Vagina (tissue), 2 donors: Measurements from ENCODE around the gene OXCT1. TPM values are rescaled to one million over a fixed set of nuclear protein-coding genes. Genes with fewer than 3 reads are reported as not detected.

Experiments
- DNase-seq, 2 donors: peaks; one replicate each; pipeline ENCODE4 v3.0.0-alpha.2; 2017; ENCODE audit errors: extremely low spot score in 2 of 2
- H3K27ac ChIP-seq: fragments of 200-600 bp; sonication (generic); one replicate; pipeline ENCODE4 v1.5.1; 2019
- H3K27me3 ChIP-seq: fragments of 200-600 bp; sonication (generic); one replicate; pipeline ENCODE4 v1.5.1; 2019
- H3K36me3 ChIP-seq, 2 donors: fragments of 200-600 bp; sonication (generic); one replicate each; pipeline ENCODE4 v1.5.1; 2017 to 2019
- H3K4me1 ChIP-seq: fragments of 200-600 bp; sonication (generic); one replicate; pipeline ENCODE4 v1.5.1; 2019
- H3K4me3 ChIP-seq, 2 donors: fragments of 200-600 bp; sonication (generic); 1 replicate in 1 of 2; 2 replicates in 1 of 2; pipeline ENCODE4 v1.5.1; 2016 to 2019
- H3K9me3 ChIP-seq: fragments of 200-600 bp; sonication (generic); one replicate; pipeline ENCODE4 v1.5.1; 2019
- CTCF ChIP-seq, 3 experiments: fragments of 450-650 bp in 2 of 3; fragments of 200-600 bp in 1 of 3; sonication (generic) in 1 of 3; IDR thresholded peaks; one replicate each; pipeline ENCODE4 v1.5.1; 2017 to 2019; ENCODE audit warnings: antibody characterized with exemption in 3 of 3, mild to moderate bottlenecking in 2 of 3, moderate library complexity in 2 of 3
- POLR2A ChIP-seq, 2 donors: fragments of 450-650 bp; IDR thresholded peaks; one replicate each; pipeline ENCODE4 v1.6.1; 2017; ENCODE audit warnings: antibody characterized with exemption in 2 of 2, mild to moderate bottlenecking in 2 of 2, moderate library complexity in 2 of 2
- POLR2AphosphoS5 ChIP-seq, 2 donors: sonication (generic); formaldehyde crosslinking; IDR thresholded peaks; one replicate each; pipeline ENCODE4 v1.9.0; 2017; ENCODE audit warnings: antibody characterized with exemption in 2 of 2, mild to moderate bottlenecking in 2 of 2, low read depth in 1 of 2; ENCODE audit not compliant: insufficient read depth in 1 of 2
- intact Hi-C: fragments of 100-400 bp; cut with DNase I; formaldehyde crosslinking; loops from one replicate; pipeline ENCODE4 v1.15.1; 2023
- total RNA-seq: library from RNA; depleted of rRNA; stranded (reverse); fragments of >200 nt; gene quantifications from one replicate; pipeline ENCODE4 v1.2.3, GENCODE V29; 2016

Gene OXCT1
- total RNA-seq, 1 donor from 2014 or later = 15.5 TPM

DNA sequence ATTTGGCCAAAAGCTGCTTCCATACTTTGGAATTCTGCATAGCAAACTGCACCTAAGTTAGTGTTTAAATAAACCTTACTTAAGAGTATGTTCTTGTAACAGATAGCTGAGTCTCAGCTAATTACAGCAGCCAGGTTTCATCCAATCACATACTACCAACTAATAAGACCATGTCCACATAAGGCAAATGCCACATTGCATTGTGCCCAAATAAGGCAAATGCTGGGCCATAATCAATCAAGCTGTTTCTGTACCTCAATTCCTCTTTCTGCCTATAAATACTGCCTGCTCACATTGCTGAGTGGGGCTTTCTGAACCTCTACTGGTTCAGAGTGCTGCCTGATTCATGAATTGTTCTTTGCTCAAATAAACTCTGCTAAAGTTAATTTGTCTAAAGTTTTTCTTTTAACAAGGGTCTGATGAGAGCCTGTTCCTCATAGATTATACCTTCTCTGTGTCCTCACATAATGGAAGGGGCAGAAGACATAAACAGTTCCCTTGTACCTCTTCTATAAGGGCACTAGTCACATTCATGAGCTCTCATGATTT, 4.4 kb upstream of the OXCT1 start:
- Histone ChIP-seq H3K4me1 (peaks cover 18% of the 10 kb centered on the region), H3K36me3 (no peaks in the 10 kb centered on the region), H3K9me3 (no peaks in the 10 kb centered on the region), H3K4me3 (no peak overlapping the region), H3K27ac (no peak overlapping the region), H3K27me3 (no peaks in the 10 kb centered on the region)
- DNase-seq = no peak
- no peak for TF ChIP-seq CTCF (IDR thresholded peaks at IDR 0.05)
- TF ChIP-seq POLR2A (IDR thresholded peaks at IDR 0.05) = no peak
- no peak for TF ChIP-seq POLR2AphosphoS5 (IDR thresholded peaks at IDR 0.05; ENCODE audit: insufficient read depth in 1 of 2, low read depth in 1 of 2)
- intact Hi-C loops = no loop called here

DNA sequence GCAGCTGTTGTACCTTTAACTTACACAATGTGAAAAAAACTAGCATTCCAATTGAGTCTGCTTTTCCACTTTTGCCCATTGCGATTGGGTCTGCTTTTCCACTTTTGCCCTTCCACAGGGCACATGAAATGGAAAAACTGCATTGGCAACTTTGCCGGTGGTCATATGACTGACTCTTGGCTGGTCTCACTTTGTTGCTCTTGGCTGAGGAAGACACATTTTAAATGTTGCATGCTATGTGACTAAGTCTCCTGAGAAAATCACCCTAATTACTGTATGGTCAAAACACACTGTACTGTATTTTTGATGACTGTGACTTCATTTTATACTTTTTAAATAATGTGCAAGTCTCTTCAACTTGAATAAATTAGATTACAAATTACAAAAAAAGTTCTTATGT, 1.6 kb upstream of the OXCT1 start:
- no peaks in the 10 kb centered on the region for H3K36me3 ChIP-seq
- no peaks in the 10 kb centered on the region for H3K9me3 ChIP-seq
- H3K27me3 ChIP-seq = no peaks in the 10 kb centered on the region
- no peak overlapping the region for H3K27ac ChIP-seq
- intact Hi-C loops = no loop called here
- no peak overlapping the region for H3K4me3 ChIP-seq
- no peak for DNase-seq
- peaks cover 36% of the 10 kb centered on the region for H3K4me1 ChIP-seq
- TF ChIP-seq POLR2AphosphoS5 (IDR thresholded peaks at IDR 0.05; ENCODE audit: insufficient read depth in 1 of 2, low read depth in 1 of 2) (peak in 1 of 2 donors; percentile 76), CTCF (IDR thresholded peaks at IDR 0.05) (no peak), POLR2A (IDR thresholded peaks at IDR 0.05) (no peak)

GRCh38 chr5:41870627-41871048, 413 bp upstream of the OXCT1 start:
- peak overlapping the region; percentile 68 to 76 for H3K4me3 ChIP-seq
- no peaks in the 10 kb centered on the region for H3K36me3 ChIP-seq
- intact Hi-C loops = no loop called here
- H3K4me1 ChIP-seq = peaks cover 36% of the 10 kb centered on the region
- DNase-seq = no peak
- no peaks in the 10 kb centered on the region for H3K27me3 ChIP-seq
- no peak for TF ChIP-seq POLR2A (IDR thresholded peaks at IDR 0.05)
- peak overlapping the region; percentile 83 for H3K27ac ChIP-seq
- no peaks in the 10 kb centered on the region for H3K9me3 ChIP-seq

GRCh38 chr5:41869151-41869723, 988 bp downstream of the OXCT1 start:
- Histone ChIP-seq H3K36me3 (no peaks in the 10 kb centered on the region), H3K27me3 (no peaks in the 10 kb centered on the region), H3K4me1 (peaks cover 36% of the 10 kb centered on the region), H3K9me3 (no peaks in the 10 kb centered on the region), H3K4me3 (peak overlapping the region; percentile 68 to 76), H3K27ac (peak overlapping the region; percentile 83)
- intact Hi-C loops = no loop called here
- DNase-seq = peak in 1 of 2 donors; percentile 86
- TF ChIP-seq CTCF (IDR thresholded peaks at IDR 0.05) = no peak
- TF ChIP-seq POLR2A (IDR thresholded peaks at IDR 0.05) = no peak
- TF ChIP-seq POLR2AphosphoS5 (IDR thresholded peaks at IDR 0.05; ENCODE audit: insufficient read depth in 1 of 2, low read depth in 1 of 2) = no peak

- no peak for DNase-seq
- intact Hi-C loops = no loop called here
- Histone ChIP-seq H3K9me3 (no peaks in the 10 kb centered on the region), H3K27me3 (no peaks in the 10 kb centered on the region), H3K4me3 (no peak overlapping the region), H3K27ac (no peak overlapping the region), H3K36me3 (peaks cover 0 to 17% of the 10 kb centered on the region in 2 donors), H3K4me1 (peaks cover 14% of the 10 kb centered on the region)
- TF ChIP-seq POLR2A (IDR thresholded peaks at IDR 0.05) (no peak), POLR2AphosphoS5 (IDR thresholded peaks at IDR 0.05; ENCODE audit: insufficient read depth in 1 of 2, low read depth in 1 of 2) (no peak), CTCF (IDR thresholded peaks at IDR 0.05) (no peak)
Observed at GRCh38 chr5:41863871-41864486, 6.2 kb downstream of the OXCT1 start.
